H9 (cell line): Measurements from ENCODE around the gene PISD. TPM values are rescaled to one million over a fixed set of nuclear protein-coding genes. Genes with fewer than 3 reads are reported as not detected.

Experiments
- DNase-seq: peaks from one replicate; pipeline ENCODE4 v3.0.0-alpha.2; 2017
- H2AFZ ChIP-seq: one replicate; pipeline ENCODE4 v1.6.1; 2013; ENCODE audit warnings: mild to moderate bottlenecking, low read length, control low read depth, moderate library complexity
- H2AK5ac ChIP-seq: 2 replicates; pipeline ENCODE4 v1.6.1; 2013; ENCODE audit warnings: low read length, control low read depth, mixed read lengths; ENCODE audit not compliant: insufficient read length
- H2BK120ac ChIP-seq: one replicate; pipeline ENCODE4 v1.6.1; 2013; ENCODE audit warnings: low read depth, mild to moderate bottlenecking, low read length, control low read depth, inconsistent platforms; ENCODE audit not compliant: poor library complexity, severe bottlenecking
- H2BK12ac ChIP-seq: 2 replicates; pipeline ENCODE4 v1.6.1; 2013; ENCODE audit warnings: low read length, control low read depth, mixed read lengths, low read depth; ENCODE audit not compliant: insufficient read length
- H2BK15ac ChIP-seq: 2 replicates; pipeline ENCODE4 v1.6.1; 2013; ENCODE audit warnings: low read depth, low read length, control low read depth
- H2BK20ac ChIP-seq: one replicate; pipeline ENCODE4 v1.6.1; 2013; ENCODE audit warnings: low read depth, mild to moderate bottlenecking, low read length, control low read depth, inconsistent platforms; ENCODE audit not compliant: poor library complexity, severe bottlenecking
- H2BK5ac ChIP-seq: 2 replicates; pipeline ENCODE4 v1.6.1; 2013; ENCODE audit warnings: low read length, control low read depth, mixed read lengths; ENCODE audit not compliant: insufficient read length
- H3K14ac ChIP-seq: 2 replicates; pipeline ENCODE4 v1.6.1; 2013; ENCODE audit warnings: low read length, control low read depth; ENCODE audit not compliant: insufficient read depth
- H3K18ac ChIP-seq: 2 replicates; pipeline ENCODE4 v1.6.1; 2013; ENCODE audit warnings: low read depth, mild to moderate bottlenecking, mixed read lengths, low read length, control low read depth; ENCODE audit not compliant: insufficient read length
- H3K23ac ChIP-seq: 2 replicates; pipeline ENCODE4 v1.6.1; 2013; ENCODE audit warnings: low read length, control low read depth, mixed read lengths, low read depth; ENCODE audit not compliant: insufficient read length
- H3K23me2 ChIP-seq: 2 replicates; pipeline ENCODE4 v1.6.1; 2013; ENCODE audit warnings: low read depth, mild to moderate bottlenecking, mixed read lengths, low read length, control low read depth; ENCODE audit not compliant: insufficient read length, poor library complexity, severe bottlenecking
- H3K27ac ChIP-seq: 2 replicates; pipeline ENCODE4 v1.5.1; 2013; ENCODE audit warnings: low read length, control low read depth, mixed read lengths, low read depth; ENCODE audit not compliant: insufficient read length
- H3K27me3 ChIP-seq: 2 replicates; pipeline ENCODE4 v1.6.1; 2013; ENCODE audit warnings: low read length, control low read depth, inconsistent platforms; ENCODE audit not compliant: insufficient read depth
- H3K4ac ChIP-seq: 2 replicates; pipeline ENCODE4 v1.6.1; 2013; ENCODE audit warnings: low read depth, mild to moderate bottlenecking, control low read depth, inconsistent platforms, low read length, moderate library complexity
- H3K4me1 ChIP-seq: 2 replicates; pipeline ENCODE4 v1.6.1; 2013; ENCODE audit warnings: low read length, control low read depth, inconsistent platforms; ENCODE audit not compliant: insufficient read depth
- H3K4me2 ChIP-seq: 2 replicates; pipeline ENCODE4 v1.6.1; 2013; ENCODE audit warnings: low read length, control low read depth, mixed read lengths; ENCODE audit not compliant: insufficient read length, insufficient read depth
- H3K56ac ChIP-seq: 2 replicates; pipeline ENCODE4 v1.6.1; 2013; ENCODE audit warnings: low read depth, mild to moderate bottlenecking, mixed read lengths, low read length, control low read depth; ENCODE audit not compliant: insufficient read length
- H3K79me1 ChIP-seq: 2 replicates; pipeline ENCODE4 v1.6.1; 2013; ENCODE audit warnings: low read depth, mild to moderate bottlenecking, moderate library complexity, low read length, control low read depth, inconsistent platforms; ENCODE audit not compliant: insufficient read depth, poor library complexity, severe bottlenecking
- H3K79me2 ChIP-seq: 2 replicates; pipeline ENCODE4 v1.6.1; 2013; ENCODE audit warnings: low read length, control low read depth, inconsistent platforms; ENCODE audit not compliant: insufficient read depth
- H3K9ac ChIP-seq: 2 replicates; pipeline ENCODE4 v1.6.1; 2013; ENCODE audit warnings: low read length, control low read depth, mixed read lengths; ENCODE audit not compliant: insufficient read length; ENCODE audit errors: extremely low read depth
- H3K9me3 ChIP-seq: one replicate; pipeline ENCODE4 v1.6.1; 2013; ENCODE audit warnings: low read depth, low read length, inconsistent platforms; ENCODE audit not compliant: control insufficient read depth
- H3T11ph ChIP-seq: one replicate; pipeline ENCODE4 v1.6.1; 2013; ENCODE audit warnings: mild to moderate bottlenecking, low read length, control low read depth, inconsistent platforms
- H4K20me1 ChIP-seq: one replicate; pipeline ENCODE4 v1.6.1; 2013; ENCODE audit not compliant: control insufficient read depth, insufficient read length, insufficient read depth
- H4K5ac ChIP-seq: 2 replicates; pipeline ENCODE4 v1.6.1; 2013; ENCODE audit warnings: low read depth, mild to moderate bottlenecking, mixed read lengths, low read length, control low read depth; ENCODE audit not compliant: insufficient read length
- H4K8ac ChIP-seq: replicated peaks from 2 replicates; pipeline ENCODE4 v1.6.1; 2013; ENCODE audit warnings: low read length, control low read depth, mixed read lengths, low read depth; ENCODE audit not compliant: insufficient read length
- H4K91ac ChIP-seq: 2 replicates; pipeline ENCODE4 v1.6.1; 2013; ENCODE audit warnings: low read depth, mild to moderate bottlenecking, moderate library complexity, mixed read lengths, low read length, control low read depth; ENCODE audit not compliant: insufficient read length
- H3K27ac Mint-ChIP-seq, 3 experiments: 2 replicates in 2 of 3; 3 replicates in 1 of 3; pipeline ENCODE4 v1.8.0; 2020 to 2021; ENCODE audit warnings: mixed read lengths in 3 of 3, mild to moderate bottlenecking in 1 of 3, moderate library complexity in 1 of 3
- H3K27me3 Mint-ChIP-seq: 2 replicates; pipeline ENCODE4 v1.8.0; 2021; ENCODE audit warnings: low read depth, mild to moderate bottlenecking, moderate library complexity, mixed read lengths
- H3K36me3 Mint-ChIP-seq, 3 experiments: 2 replicates in 2 of 3; 3 replicates in 1 of 3; pipeline ENCODE4 v1.8.0; 2020 to 2021; ENCODE audit warnings: low read depth in 3 of 3, mixed read lengths in 3 of 3; ENCODE audit not compliant: insufficient read depth in 1 of 3
- H3K4me1 Mint-ChIP-seq, 2 experiments: 2 replicates each; pipeline ENCODE4 v1.8.0; 2020; ENCODE audit warnings: mixed read lengths in 2 of 2
- H3K4me3 Mint-ChIP-seq, 2 experiments: 2 replicates in 1 of 2; 3 replicates in 1 of 2; pipeline ENCODE4 v1.8.0; 2020 to 2021; ENCODE audit warnings: mild to moderate bottlenecking in 2 of 2, mixed read lengths in 2 of 2, moderate library complexity in 1 of 2
- H3K9me3 Mint-ChIP-seq, 2 experiments: 2 replicates in 1 of 2; 3 replicates in 1 of 2; pipeline ENCODE4 v1.8.0; 2020; ENCODE audit warnings: mild to moderate bottlenecking in 2 of 2, mixed read lengths in 2 of 2, moderate library complexity in 1 of 2
- WGBS: extraction: QIAGEN DNeasy Blood & Tissue Kit; methylation state at CpG from one replicate; pipeline ENCODE4 v1.1.7; 2013; ENCODE audit warnings: missing lambda C conversion rate, low lambda C conversion rate, mixed read lengths; ENCODE audit not compliant: insufficient read length; ENCODE audit errors: extremely low coverage; 5-methylcytosine and 5-hydroxymethylcytosine counted together
- total RNA-seq: library from RNA; stranded (reverse); gene quantifications from 2 replicates; pipeline ENCODE4 v1.2.1, GENCODE V29; 2021
- TF ChIP-seq, protein P1 (sequence below): fragments of 200-600 bp; sonication (generic); conservative IDR thresholded peaks from 3 replicates; pipeline ENCODE4 v1.8.0; 2021; ENCODE audit warnings: antibody characterized with exemption, mild to moderate bottlenecking

The PISD gene
- total RNA-seq, 1 experiment from 2014 or later: 62.0 TPM

DNA sequence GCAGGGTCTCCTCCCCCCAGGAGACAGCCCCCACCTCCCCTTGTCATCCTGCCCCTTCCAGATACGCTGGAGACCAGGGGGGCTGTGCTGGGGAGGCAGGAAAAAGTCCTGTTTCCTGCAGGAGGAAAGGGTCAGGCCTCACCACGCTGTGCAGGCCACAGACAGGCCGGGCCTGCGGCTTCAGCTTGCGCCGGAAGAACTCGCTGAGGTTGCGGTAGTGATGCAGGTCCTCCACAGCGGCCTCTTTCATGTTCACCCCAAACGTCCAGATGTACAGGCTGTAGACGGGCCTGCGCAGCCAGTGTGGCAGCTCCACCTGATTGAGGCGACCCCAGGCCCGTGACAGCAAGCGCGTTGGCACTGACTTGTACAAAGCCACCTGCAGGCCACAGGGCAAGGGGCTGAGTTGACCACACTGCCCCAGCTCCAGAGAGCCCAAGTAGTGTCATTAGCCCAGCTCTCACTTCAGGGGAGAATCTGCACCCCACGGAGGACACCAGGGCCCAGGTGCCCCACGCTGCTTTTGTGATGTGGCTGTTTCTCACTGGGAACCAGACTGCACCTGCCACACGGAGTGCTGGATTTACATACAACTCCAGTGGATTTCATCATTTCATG is 40.4 kb downstream of the PISD start:
- no peak overlapping the region for H3K4me2 ChIP-seq
- no peaks in the 10 kb centered on the region for H4K20me1 ChIP-seq
- H3K18ac ChIP-seq: no peak overlapping the region
- no peak overlapping the region for H2BK12ac ChIP-seq
- H3K4ac ChIP-seq: no peak overlapping the region
- H3K27ac Mint-ChIP-seq: peak overlapping the region; percentile 62 to 67 (median 64); a peak in 3 of 7 replicates
- no peaks in the 10 kb centered on the region; the same call in 1 of the 2 replicates for H3K27me3 Mint-ChIP-seq
- H3K14ac ChIP-seq: no peak overlapping the region
- H3K27me3 ChIP-seq: no peaks in the 10 kb centered on the region
- no CpG with 5 or more reads among the region's 19 CpGs for WGBS
- no peak overlapping the region for H2BK15ac ChIP-seq
- no peak overlapping the region for H2AK5ac ChIP-seq
- no peaks in the 10 kb centered on the region; the same call in 1 of the 2 replicates for H3K4me1 ChIP-seq
- no peak overlapping the region for H3K4me3 Mint-ChIP-seq
- H3K4me1 Mint-ChIP-seq: peaks cover 22 to 27% of the 10 kb centered on the region in 2 experiments
- no peak overlapping the region for H4K5ac ChIP-seq
- peaks cover 3% of the 10 kb centered on the region for H3K79me1 ChIP-seq
- peaks cover 4 to 35% (median 34%) of the 10 kb centered on the region in 3 experiments; a peak in 6 of 7 replicates for H3K36me3 Mint-ChIP-seq
- no peak overlapping the region for H3K9ac ChIP-seq
- H2BK20ac ChIP-seq: no peak overlapping the region
- H3K23me2 ChIP-seq: no peaks in the 10 kb centered on the region
- no peaks in the 10 kb centered on the region for H3K9me3 ChIP-seq
- no peak overlapping the region for H2BK120ac ChIP-seq
- H4K91ac ChIP-seq: no peak overlapping the region
- H3K27ac ChIP-seq: no peak overlapping the region
- H2AFZ ChIP-seq: no peak overlapping the region
- H3K56ac ChIP-seq: no peak overlapping the region
- H4K8ac ChIP-seq: no peak overlapping the region
- no peak overlapping the region for H3K23ac ChIP-seq
- no peak overlapping the region for H2BK5ac ChIP-seq
- no peak for DNase-seq
- TF ChIP-seq, protein P1, sequence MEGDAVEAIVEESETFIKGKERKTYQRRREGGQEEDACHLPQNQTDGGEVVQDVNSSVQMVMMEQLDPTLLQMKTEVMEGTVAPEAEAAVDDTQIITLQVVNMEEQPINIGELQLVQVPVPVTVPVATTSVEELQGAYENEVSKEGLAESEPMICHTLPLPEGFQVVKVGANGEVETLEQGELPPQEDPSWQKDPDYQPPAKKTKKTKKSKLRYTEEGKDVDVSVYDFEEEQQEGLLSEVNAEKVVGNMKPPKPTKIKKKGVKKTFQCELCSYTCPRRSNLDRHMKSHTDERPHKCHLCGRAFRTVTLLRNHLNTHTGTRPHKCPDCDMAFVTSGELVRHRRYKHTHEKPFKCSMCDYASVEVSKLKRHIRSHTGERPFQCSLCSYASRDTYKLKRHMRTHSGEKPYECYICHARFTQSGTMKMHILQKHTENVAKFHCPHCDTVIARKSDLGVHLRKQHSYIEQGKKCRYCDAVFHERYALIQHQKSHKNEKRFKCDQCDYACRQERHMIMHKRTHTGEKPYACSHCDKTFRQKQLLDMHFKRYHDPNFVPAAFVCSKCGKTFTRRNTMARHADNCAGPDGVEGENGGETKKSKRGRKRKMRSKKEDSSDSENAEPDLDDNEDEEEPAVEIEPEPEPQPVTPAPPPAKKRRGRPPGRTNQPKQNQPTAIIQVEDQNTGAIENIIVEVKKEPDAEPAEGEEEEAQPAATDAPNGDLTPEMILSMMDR: no peak
- H3T11ph ChIP-seq: no peak overlapping the region
- no peaks in the 10 kb centered on the region for H3K79me2 ChIP-seq
- no peaks in the 10 kb centered on the region; a peak in 1 of 5 replicates for H3K9me3 Mint-ChIP-seq
